GM18909 (cell line): ENCODE results near the gene ZYX.

Experiments used
- ATAC-seq: cut with Tn5 transposase; IDR thresholded peaks from one replicate; pipeline ENCODE4 v1.9.1; 2021; ENCODE audit warnings: mild to moderate bottlenecking; ENCODE audit not compliant: unreplicated experiment, poor library complexity

ZYX gene

GRCh38 chr7:143380646-143381426, at the start of gene ZYX:
TSS of gene ZYX (plus strand) at chr7:143381345. CDS start at chr7:143381572, 227 bp downstream.
- peak; percentile 83 for ATAC-seq

- ATAC-seq = no peak
Observed at GRCh38 chr7:143334244-143334643, 46.9 kb upstream of the ZYX start.

- ATAC-seq = no peak
Observed at GRCh38 chr7:143337216-143337615, 43.9 kb upstream of the ZYX start.

- ATAC-seq = no peak
Observed at GRCh38 chr7:143341842-143342241, 39.3 kb upstream of the ZYX start.

- ATAC-seq = no peak
Observed at GRCh38 chr7:143343596-143343995, 37.5 kb upstream of the ZYX start.

- ATAC-seq = peak; percentile 80
Observed at GRCh38 chr7:143345428-143345900, 35.7 kb upstream of the ZYX start.

- no peak for ATAC-seq
Observed at GRCh38 chr7:143346018-143346417, 35.1 kb upstream of the ZYX start.

- ATAC-seq = no peak
Observed at GRCh38 chr7:143347950-143348349, 33.2 kb upstream of the ZYX start.

GRCh38 chr7:143351060-143351459, 30.1 kb upstream of the ZYX start:
- ATAC-seq = no peak

GRCh38 chr7:143351574-143351973, 29.6 kb upstream of the ZYX start:
- no peak for ATAC-seq

- ATAC-seq = no peak
Observed at GRCh38 chr7:143352531-143353002, 28.6 kb upstream of the ZYX start.

- ATAC-seq = no peak
Observed at GRCh38 chr7:143354376-143354775, 26.8 kb upstream of the ZYX start.

GRCh38 chr7:143354965-143355364, 26.2 kb upstream of the ZYX start:
- ATAC-seq = no peak

- ATAC-seq = no peak
Observed at GRCh38 chr7:143355450-143356385, 25.4 kb upstream of the ZYX start.

GRCh38 chr7:143356414-143357050, 24.6 kb upstream of the ZYX start:
- no peak for ATAC-seq

GRCh38 chr7:143358626-143359025, 22.5 kb upstream of the ZYX start:
- no peak for ATAC-seq

GRCh38 chr7:143359771-143360353, 21.3 kb upstream of the ZYX start:
- no peak for ATAC-seq

GRCh38 chr7:143360788-143361551, 20.2 kb upstream of the ZYX start:
- ATAC-seq = no peak

GRCh38 chr7:143361552-143362130, 19.5 kb upstream of the ZYX start:
- ATAC-seq = no peak
